ENCODE results near the gene PKLR. TPM values are rescaled to one million over a fixed set of nuclear protein-coding genes. Genes with fewer than 3 reads are reported as not detected.

Gene PKLR
- total RNA-seq, 1 donor from 2014 or later: 0.54 TPM

DNA sequence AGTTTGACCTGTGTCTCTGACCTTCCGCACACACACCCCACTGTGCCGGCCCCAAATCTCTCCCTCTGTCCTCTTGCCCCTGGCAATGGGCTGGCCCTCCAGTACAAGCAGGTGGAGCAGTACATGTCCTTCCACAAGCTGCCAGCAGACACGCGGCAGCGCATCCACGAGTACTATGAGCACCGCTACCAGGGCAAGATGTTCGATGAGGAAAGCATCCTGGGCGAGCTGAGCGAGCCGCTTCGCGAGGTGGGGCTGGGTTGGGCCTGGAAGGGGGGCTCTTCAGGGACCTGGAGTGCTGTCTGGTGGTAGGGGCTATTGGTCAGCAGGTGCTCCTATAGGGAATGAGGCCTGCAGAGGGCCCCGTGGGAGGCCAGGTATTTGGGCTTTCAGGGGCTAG lies 16.2 kb downstream of the PKLR start:
- H3K79me2 ChIP-seq (ENCODE audit: low read depth): no peaks in the 10 kb centered on the region
- Mint-ChIP-seq H3K36me3 (peaks cover 11% of the 10 kb centered on the region), H3K4me1 (no peaks in the 10 kb centered on the region), H3K4me3 (no peak overlapping the region), H3K27me3 (ENCODE audit: insufficient read depth, low read depth) (peaks cover 6% of the 10 kb centered on the region), H3K27ac (no peak overlapping the region), H3K9me3 (no peaks in the 10 kb centered on the region)
- TF ChIP-seq, protein P1, sequence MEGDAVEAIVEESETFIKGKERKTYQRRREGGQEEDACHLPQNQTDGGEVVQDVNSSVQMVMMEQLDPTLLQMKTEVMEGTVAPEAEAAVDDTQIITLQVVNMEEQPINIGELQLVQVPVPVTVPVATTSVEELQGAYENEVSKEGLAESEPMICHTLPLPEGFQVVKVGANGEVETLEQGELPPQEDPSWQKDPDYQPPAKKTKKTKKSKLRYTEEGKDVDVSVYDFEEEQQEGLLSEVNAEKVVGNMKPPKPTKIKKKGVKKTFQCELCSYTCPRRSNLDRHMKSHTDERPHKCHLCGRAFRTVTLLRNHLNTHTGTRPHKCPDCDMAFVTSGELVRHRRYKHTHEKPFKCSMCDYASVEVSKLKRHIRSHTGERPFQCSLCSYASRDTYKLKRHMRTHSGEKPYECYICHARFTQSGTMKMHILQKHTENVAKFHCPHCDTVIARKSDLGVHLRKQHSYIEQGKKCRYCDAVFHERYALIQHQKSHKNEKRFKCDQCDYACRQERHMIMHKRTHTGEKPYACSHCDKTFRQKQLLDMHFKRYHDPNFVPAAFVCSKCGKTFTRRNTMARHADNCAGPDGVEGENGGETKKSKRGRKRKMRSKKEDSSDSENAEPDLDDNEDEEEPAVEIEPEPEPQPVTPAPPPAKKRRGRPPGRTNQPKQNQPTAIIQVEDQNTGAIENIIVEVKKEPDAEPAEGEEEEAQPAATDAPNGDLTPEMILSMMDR (IDR thresholded peaks at IDR 0.05): no peak
- TF ChIP-seq EZH2 (IDR thresholded peaks at IDR 0.05) (no peak), EZH2phosphoT487 (IDR thresholded peaks at IDR 0.05) (no peak)
- no peak overlapping the region for H3K4me3 ChIP-seq
- H3K27ac ChIP-seq: no peak overlapping the region
- H3F3A ChIP-seq (ENCODE audit: low read depth): no peaks in the 10 kb centered on the region
- no peak overlapping the region for H2AFZ ChIP-seq (replicated peaks)
- H4K20me1 ChIP-seq (ENCODE audit: low read depth): no peaks in the 10 kb centered on the region
- no peak overlapping the region for H3K9ac ChIP-seq
- H3K9me3 ChIP-seq (ENCODE audit: low read depth): no peaks in the 10 kb centered on the region
- no peak overlapping the region for H3K4me2 ChIP-seq
- DNase-seq (ENCODE audit: low spot score): no peak
- no peaks in the 10 kb centered on the region for H3K36me3 ChIP-seq
- no peaks in the 10 kb centered on the region for H3K4me1 ChIP-seq
- no peaks in the 10 kb centered on the region for H3K27me3 ChIP-seq

DNA sequence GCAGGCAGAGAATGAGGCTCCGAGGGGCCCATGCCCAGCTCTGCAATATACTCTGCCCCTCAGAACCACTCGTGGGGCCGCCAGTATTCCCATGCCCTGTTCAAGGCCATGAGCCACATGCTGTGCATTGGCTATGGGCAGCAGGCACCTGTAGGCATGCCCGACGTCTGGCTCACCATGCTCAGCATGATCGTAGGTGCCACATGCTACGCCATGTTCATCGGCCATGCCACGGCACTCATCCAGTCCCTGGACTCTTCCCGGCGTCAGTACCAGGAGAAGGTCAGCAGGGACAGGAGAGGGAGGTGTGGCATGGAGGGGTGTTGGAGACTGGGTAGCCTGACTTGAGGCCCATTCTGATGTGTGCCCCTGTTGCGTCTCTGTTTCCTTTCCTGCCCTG lies 16.8 kb downstream of the PKLR start:
- Histone ChIP-seq H3K27me3 (no peaks in the 10 kb centered on the region), H3K9me3 (ENCODE audit: low read depth) (no peaks in the 10 kb centered on the region), H3K9ac (no peak overlapping the region), H3F3A (ENCODE audit: low read depth) (peaks cover 2% of the 10 kb centered on the region), H2AFZ (replicated peaks) (no peak overlapping the region), H3K79me2 (ENCODE audit: low read depth) (no peaks in the 10 kb centered on the region), H3K36me3 (no peaks in the 10 kb centered on the region), H3K27ac (no peak overlapping the region), H3K4me1 (peaks cover 2% of the 10 kb centered on the region), H4K20me1 (ENCODE audit: low read depth) (peaks cover 1% of the 10 kb centered on the region), H3K4me3 (no peak overlapping the region), H3K4me2 (no peak overlapping the region)
- no peak for TF ChIP-seq EZH2 (IDR thresholded peaks at IDR 0.05)
- TF ChIP-seq EZH2phosphoT487 (IDR thresholded peaks at IDR 0.05): no peak
- TF ChIP-seq, protein P1 (IDR thresholded peaks at IDR 0.05): no peak
- H3K27me3 Mint-ChIP-seq (ENCODE audit: insufficient read depth, low read depth): peaks cover 4% of the 10 kb centered on the region
- no peak overlapping the region for H3K4me3 Mint-ChIP-seq
- H3K27ac Mint-ChIP-seq: no peak overlapping the region
- peaks cover 2% of the 10 kb centered on the region for H3K4me1 Mint-ChIP-seq
- DNase-seq (ENCODE audit: low spot score): no peak
- H3K9me3 Mint-ChIP-seq: no peaks in the 10 kb centered on the region
- H3K36me3 Mint-ChIP-seq: peaks cover 13% of the 10 kb centered on the region

DNA sequence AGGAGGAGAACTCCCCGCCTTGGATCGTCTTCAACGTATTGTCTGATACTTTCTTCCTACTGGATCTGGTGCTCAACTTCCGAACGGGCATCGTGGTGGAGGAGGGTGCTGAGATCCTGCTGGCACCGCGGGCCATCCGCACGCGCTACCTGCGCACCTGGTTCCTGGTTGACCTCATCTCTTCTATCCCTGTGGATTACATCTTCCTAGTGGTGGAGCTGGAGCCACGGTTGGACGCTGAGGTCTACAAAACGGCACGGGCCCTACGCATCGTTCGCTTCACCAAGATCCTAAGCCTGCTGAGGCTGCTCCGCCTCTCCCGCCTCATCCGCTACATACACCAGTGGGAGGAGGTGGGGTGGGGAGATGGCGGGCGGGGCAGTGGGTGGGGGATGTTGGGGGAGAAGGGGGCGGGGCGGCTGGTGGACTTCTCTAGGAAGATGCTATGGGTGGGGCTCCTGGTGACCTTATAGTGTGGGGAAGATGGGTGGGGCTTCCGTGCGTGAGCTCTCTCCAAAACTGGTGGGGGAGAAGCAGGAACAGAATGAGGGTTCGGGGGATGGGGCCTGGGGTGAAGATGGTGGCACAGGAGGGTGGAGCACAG lies 18.6 kb downstream of the PKLR start:
- H3K27ac ChIP-seq: no peak overlapping the region
- H3K27me3 ChIP-seq: peaks cover 3% of the 10 kb centered on the region
- TF ChIP-seq, protein P1 (IDR thresholded peaks at IDR 0.05): no peak
- TF ChIP-seq EZH2phosphoT487 (IDR thresholded peaks at IDR 0.05): no peak
- no peak for TF ChIP-seq EZH2 (IDR thresholded peaks at IDR 0.05)
- no peaks in the 10 kb centered on the region for H3K79me2 ChIP-seq (ENCODE audit: low read depth)
- H2AFZ ChIP-seq (replicated peaks): no peak overlapping the region
- no peak overlapping the region for H3K4me2 ChIP-seq
- no peaks in the 10 kb centered on the region for H3K9me3 Mint-ChIP-seq
- peaks cover 4% of the 10 kb centered on the region for H3K27me3 Mint-ChIP-seq (ENCODE audit: insufficient read depth, low read depth)
- H3K9me3 ChIP-seq (ENCODE audit: low read depth): no peaks in the 10 kb centered on the region
- no peak overlapping the region for H3K4me3 Mint-ChIP-seq
- H3K27ac Mint-ChIP-seq: no peak overlapping the region
- no peaks in the 10 kb centered on the region for H3K36me3 ChIP-seq
- no peak overlapping the region for H3K4me3 ChIP-seq
- peaks cover 19% of the 10 kb centered on the region for H3F3A ChIP-seq (ENCODE audit: low read depth)
- H4K20me1 ChIP-seq (ENCODE audit: low read depth): peaks cover 20% of the 10 kb centered on the region
- no peak overlapping the region for H3K9ac ChIP-seq
- H3K4me1 Mint-ChIP-seq: peaks cover 15% of the 10 kb centered on the region
- peaks cover 17% of the 10 kb centered on the region for H3K4me1 ChIP-seq
- no peak for DNase-seq (ENCODE audit: low spot score)
- H3K36me3 Mint-ChIP-seq: peaks cover 15% of the 10 kb centered on the region

All from neural progenitor cell (in vitro differentiated cells).